DOHH2 (cell line): Measurements from ENCODE around the gene TEDC2.
A peak's percentile ranks its signal among the peaks of the same experiment; 100 is the strongest.

ENCODE experiments used
- H3F3A ChIP-seq: fragments of 200-600 bp; sonication (generic), shearing (Covaris generic); 2 replicates; pipeline ENCODE4 v1.6.0; 2016; ENCODE audit warnings: antibody characterized with exemption, mild to moderate bottlenecking; ENCODE audit not compliant: control insufficient read depth, insufficient read depth
- H3K27ac ChIP-seq: fragments of 200-600 bp; sonication (generic); 2 replicates; pipeline ENCODE4 v1.5.1; 2014; ENCODE audit warnings: low read depth, mild to moderate bottlenecking, low read length, moderate library complexity
- H3K27me3 ChIP-seq: fragments of 200-600 bp; sonication (generic); 2 replicates; pipeline ENCODE4 v1.6.1; 2014; ENCODE audit warnings: mild to moderate bottlenecking, low read length, mixed read lengths; ENCODE audit not compliant: control insufficient read depth
- H3K36me3 ChIP-seq: fragments of 200-600 bp; sonication (generic); 2 replicates; pipeline ENCODE4 v1.6.1; 2014; ENCODE audit warnings: mild to moderate bottlenecking, low read length, moderate library complexity, mixed read lengths; ENCODE audit not compliant: control insufficient read depth
- H3K4me1 ChIP-seq: fragments of 200-600 bp; sonication (generic); 2 replicates; pipeline ENCODE4 v1.6.1; 2014; ENCODE audit warnings: mild to moderate bottlenecking, low read length, mixed read lengths; ENCODE audit not compliant: control insufficient read depth
- H3K4me2 ChIP-seq: fragments of 200-600 bp; sonication (generic); 2 replicates; pipeline ENCODE4 v1.6.0; 2014; ENCODE audit warnings: mild to moderate bottlenecking, low read length, moderate library complexity
- H3K4me3 ChIP-seq: fragments of 200-600 bp; sonication (generic); 2 replicates; pipeline ENCODE4 v1.5.1; 2014; ENCODE audit warnings: mild to moderate bottlenecking, low read length, mixed read lengths
- H3K79me2 ChIP-seq: fragments of 200-600 bp; sonication (generic); 2 replicates; pipeline ENCODE4 v1.6.1; 2014; ENCODE audit warnings: mild to moderate bottlenecking, low read length, mixed read lengths; ENCODE audit not compliant: control insufficient read depth
- H3K9me2 ChIP-seq: fragments of 200-600 bp; sonication (generic); replicated peaks from 2 replicates; pipeline ENCODE4 v1.6.1; 2014; ENCODE audit warnings: mild to moderate bottlenecking, low read length, mixed read lengths; ENCODE audit not compliant: control insufficient read depth
- H3K9me3 ChIP-seq: fragments of 200-600 bp; sonication (generic); 2 replicates; pipeline ENCODE4 v1.6.1; 2014; ENCODE audit warnings: antibody characterized with exemption, low read length, mixed read lengths; ENCODE audit not compliant: control insufficient read depth, insufficient read depth
- H4K20me1 ChIP-seq: fragments of 200-600 bp; sonication (generic); 2 replicates; pipeline ENCODE4 v1.6.0; 2014; ENCODE audit warnings: low read depth, mild to moderate bottlenecking, antibody characterized with exemption, low read length, moderate library complexity; ENCODE audit not compliant: control insufficient read depth, insufficient read depth
- CTCF ChIP-seq: fragments of 200-600 bp; sonication (generic); IDR thresholded peaks from one replicate; pipeline ENCODE4 v1.5.1; 2014; ENCODE audit warnings: antibody characterized with exemption, mild to moderate bottlenecking, low read depth, low read length; ENCODE audit not compliant: poor library complexity, severe bottlenecking
- EZH2phosphoT487 ChIP-seq: fragments of 200-600 bp; sonication (generic); IDR thresholded peaks from 2 replicates; pipeline ENCODE4 v1.6.1; 2017; ENCODE audit warnings: borderline replicate concordance, mild to moderate bottlenecking, antibody characterized with exemption, low read length, moderate library complexity, mixed read lengths

TEDC2 gene

GRCh38 chr16:2507052-2507659 lies 47.2 kb downstream of the TEDC2 start:
- H3K4me2 ChIP-seq: peak overlapping the region; percentile 55
- peaks cover 82% of the 10 kb centered on the region for H3K4me1 ChIP-seq
- H3K27ac ChIP-seq: peak overlapping the region; percentile 67
- H3K36me3 ChIP-seq: peaks cover 5% of the 10 kb centered on the region
- H3K9me3 ChIP-seq: no peaks in the 10 kb centered on the region
- H4K20me1 ChIP-seq: no peaks in the 10 kb centered on the region
- H3K9me2 ChIP-seq: no peaks in the 10 kb centered on the region
- TF ChIP-seq EZH2phosphoT487: no peak
- TF ChIP-seq CTCF: peak; percentile 31
- peak overlapping the region; percentile 33 for H3K4me3 ChIP-seq
- peaks cover 8% of the 10 kb centered on the region for H3K79me2 ChIP-seq
- no peaks in the 10 kb centered on the region for H3K27me3 ChIP-seq
- H3F3A ChIP-seq: peaks cover 17% of the 10 kb centered on the region

- Histone ChIP-seq H4K20me1 (no peaks in the 10 kb centered on the region), H3K27ac (peak overlapping the region; percentile 67), H3K27me3 (no peaks in the 10 kb centered on the region), H3F3A (peaks cover 17% of the 10 kb centered on the region), H3K4me3 (no peak overlapping the region), H3K4me1 (peaks cover 82% of the 10 kb centered on the region), H3K9me3 (no peaks in the 10 kb centered on the region), H3K36me3 (no peaks in the 10 kb centered on the region; the same call in 1 of the 2 replicates), H3K4me2 (peak overlapping the region; percentile 55), H3K79me2 (peaks cover 3% of the 10 kb centered on the region; the same call in 1 of the 2 replicates), H3K9me2 (no peaks in the 10 kb centered on the region)
- no peak for TF ChIP-seq CTCF
- TF ChIP-seq EZH2phosphoT487: no peak
Observed at GRCh38 chr16:2507665-2508064, 47.8 kb downstream of the TEDC2 start.

- Histone ChIP-seq H3K9me2 (no peaks in the 10 kb centered on the region), H3K27ac (no peak overlapping the region), H3K4me2 (no peak overlapping the region), H3K4me3 (no peak overlapping the region), H3K79me2 (peaks cover 1% of the 10 kb centered on the region), H3K4me1 (peaks cover 78% of the 10 kb centered on the region), H4K20me1 (no peaks in the 10 kb centered on the region), H3K9me3 (no peaks in the 10 kb centered on the region), H3K36me3 (peaks cover under 1% of the 10 kb centered on the region), H3F3A (peaks cover 14% of the 10 kb centered on the region), H3K27me3 (no peaks in the 10 kb centered on the region)
- no peak for TF ChIP-seq CTCF
Observed at GRCh38 chr16:2508722-2509400, 49.0 kb downstream of the TEDC2 start.
